OCI-LY3 (cell line): Measurements from ENCODE around the gene HYAL3.

ENCODE experiments used
- H2AFZ ChIP-seq: fragments of 200-600, 300-600 bp; shearing (Covaris generic); 2 replicates; pipeline ENCODE4 v1.6.0; 2014; ENCODE audit warnings: antibody characterized with exemption, low read depth, low read length
- H3K27ac ChIP-seq: fragments of 200-600, 300-600 bp; sonication (generic); 2 replicates; pipeline ENCODE4 v1.5.1; 2014; ENCODE audit warnings: mild to moderate bottlenecking, low read length, moderate library complexity, mixed read lengths
- H3K27me3 ChIP-seq: fragments of 200-600, 300-600 bp; sonication (generic); 2 replicates; pipeline ENCODE4 v1.6.1; 2014; ENCODE audit warnings: low read depth, low read length, mixed read lengths
- H3K36me3 ChIP-seq: fragments of 200-600, 300-600 bp; sonication (generic); replicated peaks from 2 replicates; pipeline ENCODE3; 2014; ENCODE audit warnings: low read depth, low read length, mixed read lengths
- H3K4me1 ChIP-seq: fragments of 300-600, 200-600 bp; sonication (generic); 2 replicates; pipeline ENCODE4 v1.6.1; 2014; ENCODE audit warnings: low read length, mixed read lengths
- H3K4me2 ChIP-seq: fragments of 200-600, 300-600 bp; sonication (generic); 2 replicates; pipeline ENCODE4 v1.6.1; 2014; ENCODE audit warnings: low read length, mixed read lengths
- H3K4me3 ChIP-seq: fragments of 300-600, 200-600 bp; sonication (generic); 2 replicates; pipeline ENCODE4 v1.5.1; 2014; ENCODE audit warnings: antibody characterized with exemption, mild to moderate bottlenecking, low read length, moderate library complexity
- H3K79me2 ChIP-seq: fragments of 300-600, 200-600 bp; shearing (Covaris generic); 2 replicates; pipeline ENCODE4 v1.6.1; 2014; ENCODE audit warnings: mild to moderate bottlenecking, low read length, mixed read lengths
- H3K9ac ChIP-seq: fragments of 300-600, 200-600 bp; shearing (Covaris generic); 2 replicates; pipeline ENCODE4 v1.6.0; 2014; ENCODE audit warnings: mild to moderate bottlenecking, low read length, moderate library complexity
- H3K9me3 ChIP-seq: fragments of 200-600, 300-600 bp; shearing (Covaris generic); 2 replicates; pipeline ENCODE4 v1.6.1; 2014; ENCODE audit warnings: low read length, mixed read lengths; ENCODE audit not compliant: insufficient read depth
- H4K20me1 ChIP-seq: fragments of 200-600, 300-600 bp; sonication (generic); 2 replicates; pipeline ENCODE4 v1.6.1; 2016; ENCODE audit warnings: low read length, mixed read lengths; ENCODE audit not compliant: insufficient read depth
- CTCF ChIP-seq: fragments of 200-600, 300-600 bp; sonication (generic); IDR thresholded peaks from 2 replicates; pipeline ENCODE4 v1.5.1; 2014; ENCODE audit warnings: antibody characterized with exemption, low read length, low read depth
- EZH2phosphoT487 ChIP-seq: fragments of 200-600 bp; shearing (Covaris generic); IDR thresholded peaks from 2 replicates; pipeline ENCODE4 v1.6.1; 2018; ENCODE audit warnings: antibody characterized with exemption, mixed run types, low read depth

The HYAL3 gene

GRCh38 chr3:50293079-50293801, 6.0 kb downstream of the HYAL3 start:
- Histone ChIP-seq H4K20me1 (no peaks in the 10 kb centered on the region), H3K36me3 (peaks cover 25% of the 10 kb centered on the region), H3K27me3 (no peaks in the 10 kb centered on the region), H3K27ac (peak overlapping the region; percentile 28), H2AFZ (no peak overlapping the region), H3K9me3 (no peaks in the 10 kb centered on the region), H3K9ac (peak overlapping the region; percentile 71), H3K79me2 (peaks cover 41% of the 10 kb centered on the region), H3K4me1 (peaks cover 16% of the 10 kb centered on the region), H3K4me2 (peak overlapping the region; percentile 83), H3K4me3 (peak overlapping the region; percentile 96)
- no peak for TF ChIP-seq EZH2phosphoT487
- TF ChIP-seq CTCF, result no peak

- no peaks in the 10 kb centered on the region for H3K27me3 ChIP-seq
- H3K4me1 ChIP-seq, result peaks cover 11% of the 10 kb centered on the region
- TF ChIP-seq EZH2phosphoT487, result no peak
- 0 out of 2 replicates have a peak, but pooled peaks have one; percentile 5 for TF ChIP-seq CTCF
- peaks cover 37% of the 10 kb centered on the region for H3K79me2 ChIP-seq
- peak within 1 kb of the TSS; percentile 97 for H3K9ac ChIP-seq
- peak within 1 kb of the TSS; percentile 96 for H3K4me3 ChIP-seq
- H3K9me3 ChIP-seq, result no peaks in the 10 kb centered on the region
- H2AFZ ChIP-seq, result peak within 1 kb of the TSS; percentile 2; the same call in 1 of the 2 replicates
- H4K20me1 ChIP-seq, result no peaks in the 10 kb centered on the region
- H3K27ac ChIP-seq, result peak within 1 kb of the TSS; percentile 65
- peaks cover 33% of the 10 kb centered on the region for H3K36me3 ChIP-seq
- H3K4me2 ChIP-seq, result peak within 1 kb of the TSS; percentile 93
Measured at GRCh38 chr3:50292159-50293078, 6.8 kb downstream of the HYAL3 start, which contains the start of gene IFRD2. Gene IFRD2 (minus strand): TSS chr3:50292429. CDS start chr3:50292274, 155 bp downstream.

- H4K20me1 ChIP-seq, result no peaks in the 10 kb centered on the region
- H3K4me3 ChIP-seq, result peak overlapping the region; percentile 96
- no peak overlapping the region for H3K9ac ChIP-seq
- peaks cover 48% of the 10 kb centered on the region for H3K36me3 ChIP-seq
- H3K9me3 ChIP-seq, result no peaks in the 10 kb centered on the region
- peak overlapping the region; percentile 93; the same call in 1 of the 2 replicates for H3K4me2 ChIP-seq
- H3K27me3 ChIP-seq, result no peaks in the 10 kb centered on the region
- peaks cover 11% of the 10 kb centered on the region for H3K4me1 ChIP-seq
- peaks cover 37% of the 10 kb centered on the region for H3K79me2 ChIP-seq
- TF ChIP-seq CTCF, result no peak
- TF ChIP-seq EZH2phosphoT487, result no peak
- no peak overlapping the region for H3K27ac ChIP-seq
- no peak overlapping the region for H2AFZ ChIP-seq
Measured at GRCh38 chr3:50290161-50290641, 9.0 kb downstream of the HYAL3 start.

- Histone ChIP-seq H4K20me1 (no peaks in the 10 kb centered on the region), H3K4me3 (no peak overlapping the region), H3K36me3 (peaks cover 48% of the 10 kb centered on the region), H3K9ac (no peak overlapping the region), H3K27ac (no peak overlapping the region), H3K4me2 (no peak overlapping the region), H3K27me3 (no peaks in the 10 kb centered on the region), H3K4me1 (peaks cover 11% of the 10 kb centered on the region), H3K9me3 (no peaks in the 10 kb centered on the region), H3K79me2 (peaks cover 37% of the 10 kb centered on the region), H2AFZ (no peak overlapping the region)
- TF ChIP-seq EZH2phosphoT487 (no peak), CTCF (no peak)
Measured at GRCh38 chr3:50289130-50289529, 10.1 kb downstream of the HYAL3 start.
